NCI-H2107 (cell line): Measurements from ENCODE around the gene MKNK2.
"Not testable (repeated sequence)": the region's sequence is repeated elsewhere in the genome, so short reads cannot be mapped to it uniquely, and the experiment has no call there.

Source experiments
- DNase-seq: peaks from one replicate; lab custom pipeline; 2025; lab: John Stamatoyannopoulos, UW

Gene MKNK2

DNA sequence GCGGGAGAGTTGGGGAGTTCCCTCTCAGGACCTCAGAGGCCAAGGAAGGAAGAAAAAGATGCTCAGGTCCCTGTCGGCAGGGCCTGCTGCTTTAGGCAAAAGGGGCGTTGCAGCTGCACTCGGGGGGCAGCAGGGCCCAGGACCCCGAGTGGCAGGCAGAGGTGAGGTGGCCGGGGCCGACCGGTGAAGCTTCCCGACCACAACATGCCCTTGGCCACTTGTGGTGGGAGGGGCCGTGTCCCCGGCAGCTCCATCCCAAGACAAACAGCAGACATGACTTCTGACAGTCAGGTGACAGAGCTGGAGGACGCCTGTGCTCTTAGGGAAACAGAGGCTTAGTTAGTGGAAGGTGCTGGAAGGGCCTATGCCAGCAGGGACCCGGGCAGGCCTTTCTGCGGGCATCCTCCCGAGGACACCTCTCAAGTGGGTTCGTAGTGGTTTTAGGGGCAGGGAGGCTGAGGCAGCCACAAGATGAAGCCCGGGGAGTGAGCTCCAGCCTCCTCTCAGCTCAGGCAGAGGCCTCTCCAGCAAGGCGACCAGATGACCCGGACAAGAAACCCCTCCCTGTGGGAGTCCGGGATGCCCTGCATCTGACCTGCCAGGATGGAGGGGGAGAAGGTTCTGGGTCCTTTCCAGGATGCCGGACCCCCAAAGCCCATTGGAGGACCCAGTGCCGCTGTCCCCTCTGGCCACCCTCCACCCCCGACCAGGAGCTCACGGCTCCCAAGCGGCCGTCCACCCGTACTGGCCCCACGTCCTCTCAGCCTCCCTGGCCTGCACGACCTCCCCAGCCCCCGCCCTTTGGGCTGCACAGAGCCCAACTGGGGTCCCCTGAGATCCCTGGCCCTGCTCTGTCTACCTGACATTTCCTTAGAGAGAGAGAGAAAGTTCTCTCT, 59.8 kb downstream of the MKNK2 start:
- DNase-seq, result no peak

GRCh38 chr19:1990230-1991017, 60.6 kb downstream of the MKNK2 start:
- no peak for DNase-seq

- DNase-seq, result no peak
These were observed 61.4 kb downstream of the MKNK2 start for GRCh38 chr19:1989513-1990229.

GRCh38 chr19:1988464-1988863, 62.6 kb downstream of the MKNK2 start:
- DNase-seq, result not testable (repeated sequence)
